CD4-positive, alpha-beta memory T cell (primary cell): Measurements from ENCODE around the gene INF2. TPM values are rescaled to one million over a fixed set of nuclear protein-coding genes. Genes with fewer than 3 reads are reported as not detected.
A peak's percentile ranks its signal among the peaks of the same experiment; 100 is the strongest.

Experiments used
- CTCF ChIA-PET: fragments of 350-600 bp; sonication (Branson Sonifier 250); formaldehyde crosslinking; loops from one replicate; lab custom pipeline; 2021; ENCODE audit warnings: inconsistent platforms; ENCODE audit not compliant: partially characterized antibody; lab: Charles Lee
- POLR2A ChIA-PET: fragments of 350-600 bp; sonication (Branson Sonifier 250); formaldehyde crosslinking; loops from one replicate; lab custom pipeline; 2021; ENCODE audit not compliant: partially characterized antibody; lab: Charles Lee
- DNase-seq, 5 donors: peaks; one replicate each; pipeline versions ENCODE4 v3.0.0 to v3.0.0-alpha.2; 2020 to 2022; ENCODE audit warnings: mixed read lengths in 1 of 5
- H3K27ac ChIP-seq: one replicate; pipeline ENCODE4 v1.7.0; 2013; ENCODE audit warnings: low read depth, low read length
- H3K27me3 ChIP-seq: 2 replicates; pipeline ENCODE4 v1.7.0; 2013; ENCODE audit warnings: mild to moderate bottlenecking, low read length, moderate library complexity; ENCODE audit not compliant: insufficient read depth
- H3K36me3 ChIP-seq: 2 replicates; pipeline ENCODE4 v1.7.0; 2013; ENCODE audit warnings: mild to moderate bottlenecking, low read length, moderate library complexity; ENCODE audit not compliant: insufficient read depth
- H3K4me1 ChIP-seq: 2 replicates; pipeline ENCODE4 v1.7.0; 2013; ENCODE audit warnings: mild to moderate bottlenecking, low read length, moderate library complexity; ENCODE audit not compliant: insufficient read depth
- H3K4me3 ChIP-seq, 2 donors: one replicate each; pipeline ENCODE4 v1.7.0; 2013; ENCODE audit warnings: low read length in 2 of 2, mild to moderate bottlenecking in 1 of 2
- H3K9me3 ChIP-seq, 2 donors: one replicate each; pipeline ENCODE4 v1.7.0; 2013; ENCODE audit warnings: low read length in 2 of 2, control low read depth in 1 of 2; ENCODE audit not compliant: control insufficient read depth in 1 of 2
- H3K27ac Mint-ChIP-seq, 7 donors: one replicate each; pipeline ENCODE4 v1.8.0; 2020 to 2021; ENCODE audit warnings: mixed read lengths in 7 of 7, mild to moderate bottlenecking in 6 of 7, inconsistent platforms in 3 of 7, moderate library complexity in 3 of 7
- H3K27me3 Mint-ChIP-seq, 2 donors: one replicate each; pipeline ENCODE4 v1.8.0; 2020 to 2021; ENCODE audit warnings: mixed read lengths in 2 of 2
- H3K36me3 Mint-ChIP-seq, 2 donors: one replicate each; pipeline ENCODE4 v1.8.0; 2020 to 2021; ENCODE audit warnings: mixed read lengths in 2 of 2, inconsistent platforms in 1 of 2, mild to moderate bottlenecking in 1 of 2
- H3K4me1 Mint-ChIP-seq, 4 donors: one replicate each; pipeline ENCODE4 v1.8.0; 2020 to 2021; ENCODE audit warnings: mixed read lengths in 4 of 4, mild to moderate bottlenecking in 1 of 4
- H3K4me3 Mint-ChIP-seq, 8 donors: one replicate each; pipeline ENCODE4 v1.8.0; 2020 to 2021; ENCODE audit warnings: mixed read lengths in 8 of 8, mild to moderate bottlenecking in 7 of 8, moderate library complexity in 6 of 8, inconsistent platforms in 3 of 8
- H3K9me3 Mint-ChIP-seq, 8 donors: one replicate each; pipeline ENCODE4 v1.8.0; 2020 to 2021; ENCODE audit warnings: mixed read lengths in 8 of 8, mild to moderate bottlenecking in 5 of 8, inconsistent platforms in 3 of 8, moderate library complexity in 1 of 8
- intact Hi-C: fragments of 100-400 bp; cut with micrococcal nuclease; formaldehyde crosslinking; loops from one replicate; pipeline ENCODE4 v1.15.1; 2023
- polyA plus RNA-seq, 2 donors: library from polyadenylated mRNA; unstranded; fragments of 300-500 nt; fragmentation: Illumina TruSeq; gene quantifications; one replicate each; pipeline ENCODE4 v1.2.3, GENCODE V29; 2021
- total RNA-seq, 2 experiments: library from RNA; stranded (reverse); gene quantifications; one replicate each; pipeline ENCODE4 v1.2.3, GENCODE V29; 2021

Gene INF2
- total and polyA plus RNA-seq, 4 experiments from 2014 or later = 4.0 to 96.8 (median 52.4) TPM

DNA sequence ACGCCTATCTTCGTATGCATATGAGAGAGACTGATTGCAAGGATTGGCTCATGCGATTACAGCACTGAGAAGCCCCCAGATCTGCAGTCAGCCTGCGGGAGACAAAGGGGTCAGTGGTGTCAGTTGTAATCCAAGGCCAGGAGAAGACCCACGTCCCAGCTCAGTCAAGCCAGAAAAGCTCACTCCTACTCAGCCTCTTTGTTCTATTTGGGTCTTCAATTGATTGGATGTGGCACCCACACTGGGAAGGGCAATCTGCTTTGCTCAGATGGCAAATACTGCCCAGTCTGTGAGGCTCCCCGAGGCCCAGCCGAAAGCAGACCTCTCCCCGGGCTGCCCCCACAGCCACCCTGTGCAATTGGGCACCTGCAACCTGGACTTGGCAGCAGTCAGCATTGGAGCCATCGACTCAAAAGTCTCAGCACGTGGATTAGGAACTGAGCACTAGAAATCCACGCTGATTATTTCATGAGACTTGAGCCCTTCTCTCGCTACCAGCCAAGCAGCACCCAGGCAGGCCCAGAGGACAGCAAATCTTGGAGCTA is 45.3 kb upstream of the INF2 start:
- Mint-ChIP-seq H3K27me3 (peaks cover 8 to 10% of the 10 kb centered on the region in 2 donors), H3K4me3 (no peak overlapping the region), H3K27ac (peak overlapping the region in 1 of 7 donors; percentile 31), H3K9me3 (peaks cover 0 to 8% (median 5%) of the 10 kb centered on the region in 8 donors), H3K4me1 (no peaks in the 10 kb centered on the region), H3K36me3 (no peaks in the 10 kb centered on the region)
- Histone ChIP-seq H3K4me1 (no peaks in the 10 kb centered on the region), H3K27ac (no peak overlapping the region), H3K9me3 (no peaks in the 10 kb centered on the region), H3K4me3 (no peak overlapping the region), H3K36me3 (no peaks in the 10 kb centered on the region), H3K27me3 (no peaks in the 10 kb centered on the region)
- CTCF ChIA-PET = no interaction called here
- POLR2A ChIA-PET = no interaction called here
- intact Hi-C loops = no loop called here
- DNase-seq = no peak

- H3K4me1 Mint-ChIP-seq = peaks cover 0 to 2% (median 0%) of the 10 kb centered on the region in 4 donors
- peaks cover 0 to 8% (median 5%) of the 10 kb centered on the region in 8 donors for H3K9me3 Mint-ChIP-seq
- no peak overlapping the region for H3K4me3 Mint-ChIP-seq
- H3K27ac Mint-ChIP-seq = no peak overlapping the region
- DNase-seq = no peak
- no peaks in the 10 kb centered on the region for H3K36me3 ChIP-seq
- peaks cover under 1% of the 10 kb centered on the region for H3K4me1 ChIP-seq
- no peak overlapping the region for H3K27ac ChIP-seq
- ChIA-PET POLR2A (no interaction called here), CTCF (no interaction called here)
- peaks cover 8 to 13% of the 10 kb centered on the region in 2 donors for H3K27me3 Mint-ChIP-seq
- H3K4me3 ChIP-seq = no peak overlapping the region
- intact Hi-C loops = no loop called here
- H3K9me3 ChIP-seq = no peaks in the 10 kb centered on the region
- H3K36me3 Mint-ChIP-seq = no peaks in the 10 kb centered on the region
- no peaks in the 10 kb centered on the region for H3K27me3 ChIP-seq
Measured at GRCh38 chr14:104644656-104645378, 44.6 kb upstream of the INF2 start.

- intact Hi-C loops = no loop called here
- no peak overlapping the region for H3K27ac ChIP-seq
- no peak overlapping the region for H3K4me3 ChIP-seq
- no peak for DNase-seq
- H3K4me1 ChIP-seq = peaks cover 6% of the 10 kb centered on the region
- peaks cover 0 to 4% (median 0%) of the 10 kb centered on the region in 4 donors for H3K4me1 Mint-ChIP-seq
- H3K36me3 Mint-ChIP-seq = no peaks in the 10 kb centered on the region
- no peaks in the 10 kb centered on the region for H3K9me3 ChIP-seq
- ChIA-PET CTCF (interaction anchor here (1.7 kb wide), 1 partner anchor 62 kb away, joined by 5 read pairs; no protein-coding TSS in a partner anchor), POLR2A (no interaction called here)
- no peaks in the 10 kb centered on the region for H3K27me3 ChIP-seq
- H3K27ac Mint-ChIP-seq = no peak overlapping the region
- no peaks in the 10 kb centered on the region for H3K36me3 ChIP-seq
- H3K27me3 Mint-ChIP-seq = peaks cover 9 to 11% of the 10 kb centered on the region in 2 donors
- H3K4me3 Mint-ChIP-seq = no peak overlapping the region
- peaks cover 0 to 8% (median 6%) of the 10 kb centered on the region in 8 donors for H3K9me3 Mint-ChIP-seq
Measured at GRCh38 chr14:104647467-104648043, 41.9 kb upstream of the INF2 start.

GRCh38 chr14:104650057-104650980 is 39.1 kb upstream of the INF2 start:
- H3K36me3 ChIP-seq = no peaks in the 10 kb centered on the region
- DNase-seq = peak in 4 of 5 donors; percentile 42 to 59 (median 46)
- peak overlapping the region in 1 of 2 donors; percentile 35 for H3K4me3 ChIP-seq
- H3K27me3 ChIP-seq = no peaks in the 10 kb centered on the region
- Mint-ChIP-seq H3K9me3 (peaks cover 0 to 6% (median 2%) of the 10 kb centered on the region in 8 donors), H3K36me3 (no peaks in the 10 kb centered on the region), H3K4me1 (peaks cover 0 to 4% (median 0%) of the 10 kb centered on the region in 4 donors), H3K27ac (no peak overlapping the region), H3K4me3 (peak overlapping the region in 2 of 8 donors; percentile 35 to 45), H3K27me3 (peaks cover 2 to 8% of the 10 kb centered on the region in 2 donors)
- peaks cover 6% of the 10 kb centered on the region for H3K4me1 ChIP-seq
- ChIA-PET CTCF (no interaction called here), POLR2A (no interaction called here)
- H3K9me3 ChIP-seq = no peaks in the 10 kb centered on the region
- intact Hi-C loops = no loop called here
- no peak overlapping the region for H3K27ac ChIP-seq

GRCh38 chr14:104650981-104651875 is 38.2 kb upstream of the INF2 start:
- H3K27ac ChIP-seq = no peak overlapping the region
- no peaks in the 10 kb centered on the region for H3K36me3 ChIP-seq
- no peak overlapping the region for H3K4me3 ChIP-seq
- intact Hi-C loops = no loop called here
- Mint-ChIP-seq H3K27me3 (peaks cover 4 to 6% of the 10 kb centered on the region in 2 donors), H3K36me3 (no peaks in the 10 kb centered on the region), H3K27ac (no peak overlapping the region), H3K4me1 (peaks cover 0 to 4% (median 0%) of the 10 kb centered on the region in 4 donors), H3K4me3 (no peak overlapping the region), H3K9me3 (peaks cover 0 to 4% (median under 1%) of the 10 kb centered on the region in 8 donors)
- ChIA-PET POLR2A (no interaction called here), CTCF (interaction anchor here (2.0 kb wide), 1 partner anchor 15 kb away, joined by 5 read pairs; no protein-coding TSS in a partner anchor)
- H3K27me3 ChIP-seq = no peaks in the 10 kb centered on the region
- no peak for DNase-seq
- H3K4me1 ChIP-seq = peaks cover 6% of the 10 kb centered on the region
- H3K9me3 ChIP-seq = no peaks in the 10 kb centered on the region

GRCh38 chr14:104651876-104652260 is 37.5 kb upstream of the INF2 start:
- Histone ChIP-seq H3K4me1 (peaks cover 6% of the 10 kb centered on the region), H3K27ac (no peak overlapping the region), H3K4me3 (no peak overlapping the region), H3K36me3 (no peaks in the 10 kb centered on the region), H3K27me3 (no peaks in the 10 kb centered on the region), H3K9me3 (no peaks in the 10 kb centered on the region)
- intact Hi-C loops = no loop called here
- H3K9me3 Mint-ChIP-seq = peaks cover 0 to 4% (median under 1%) of the 10 kb centered on the region in 8 donors
- ChIA-PET CTCF (interaction anchor here (2.0 kb wide), 1 partner anchor 14 kb away, joined by 5 read pairs; no protein-coding TSS in a partner anchor), POLR2A (no interaction called here)
- H3K36me3 Mint-ChIP-seq = no peaks in the 10 kb centered on the region
- H3K27me3 Mint-ChIP-seq = peaks cover 4 to 6% of the 10 kb centered on the region in 2 donors
- DNase-seq = no peak
- H3K4me3 Mint-ChIP-seq = no peak overlapping the region
- peaks cover 0 to 4% (median 0%) of the 10 kb centered on the region in 4 donors for H3K4me1 Mint-ChIP-seq
- no peak overlapping the region for H3K27ac Mint-ChIP-seq
